ENCODE data around the gene ASCC3. TPM values are rescaled to one million over a fixed set of nuclear protein-coding genes. Genes with fewer than 3 reads are reported as not detected.

The ASCC3 gene
- polyA plus RNA-seq, 2 of the 4 experiments (the other 2 are of a cell fraction), result 17.4 to 35.3 TPM

DNA sequence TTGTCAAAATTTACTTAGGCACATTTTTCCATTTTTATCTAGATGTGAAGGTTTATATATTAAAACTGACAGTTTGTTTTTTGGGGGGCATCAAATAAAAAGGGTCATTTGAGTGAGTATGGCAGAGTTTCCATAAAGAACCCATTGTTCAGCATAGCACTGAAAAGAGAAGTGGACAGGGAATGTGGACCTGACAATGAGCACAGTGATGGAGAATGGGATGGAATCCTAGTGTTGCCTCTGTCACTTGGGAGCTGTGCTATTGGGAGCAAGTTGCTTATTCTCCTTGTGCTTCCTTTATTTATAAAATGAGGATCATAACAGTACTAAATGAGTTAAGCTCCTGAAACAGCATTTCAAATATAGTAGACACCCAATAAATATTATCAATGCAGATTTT lies 285.7 kb downstream of the ASCC3 start (continued):
- TF ChIP-seq, protein P1, sequence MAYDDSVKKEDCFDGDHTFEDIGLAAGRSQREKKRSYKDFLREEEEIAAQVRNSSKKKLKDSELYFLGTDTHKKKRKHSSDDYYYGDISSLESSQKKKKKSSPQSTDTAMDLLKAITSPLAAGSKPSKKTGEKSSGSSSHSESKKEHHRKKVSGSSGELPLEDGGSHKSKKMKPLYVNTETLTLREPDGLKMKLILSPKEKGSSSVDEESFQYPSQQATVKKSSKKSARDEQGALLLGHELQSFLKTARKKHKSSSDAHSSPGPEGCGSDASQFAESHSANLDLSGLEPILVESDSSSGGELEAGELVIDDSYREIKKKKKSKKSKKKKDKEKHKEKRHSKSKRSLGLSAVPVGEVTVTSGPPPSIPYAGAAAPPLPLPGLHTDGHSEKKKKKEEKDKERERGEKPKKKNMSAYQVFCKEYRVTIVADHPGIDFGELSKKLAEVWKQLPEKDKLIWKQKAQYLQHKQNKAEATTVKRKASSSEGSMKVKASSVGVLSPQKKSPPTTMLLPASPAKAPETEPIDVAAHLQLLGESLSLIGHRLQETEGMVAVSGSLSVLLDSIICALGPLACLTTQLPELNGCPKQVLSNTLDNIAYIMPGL (CRISPR knock-in tag; IDR thresholded peaks at IDR 0.05; ENCODE audit: borderline replicate concordance), result no peak
- TF ChIP-seq ZC3H11A (IDR thresholded peaks at IDR 0.05) (no peak), CBX8 (IDR thresholded peaks at IDR 0.05) (no peak), FOSB (CRISPR knock-in tag; IDR thresholded peaks at IDR 0.05) (no peak), SMC3 (IDR thresholded peaks at IDR 0.05) (no peak), RFX5 (IDR thresholded peaks at IDR 0.05) (no peak), FOSL2 (IDR thresholded peaks at IDR 0.05) (no peak), FOSL2 (CRISPR knock-in tag; IDR thresholded peaks at IDR 0.05) (no peak)
- TF ChIP-seq, protein P2, sequence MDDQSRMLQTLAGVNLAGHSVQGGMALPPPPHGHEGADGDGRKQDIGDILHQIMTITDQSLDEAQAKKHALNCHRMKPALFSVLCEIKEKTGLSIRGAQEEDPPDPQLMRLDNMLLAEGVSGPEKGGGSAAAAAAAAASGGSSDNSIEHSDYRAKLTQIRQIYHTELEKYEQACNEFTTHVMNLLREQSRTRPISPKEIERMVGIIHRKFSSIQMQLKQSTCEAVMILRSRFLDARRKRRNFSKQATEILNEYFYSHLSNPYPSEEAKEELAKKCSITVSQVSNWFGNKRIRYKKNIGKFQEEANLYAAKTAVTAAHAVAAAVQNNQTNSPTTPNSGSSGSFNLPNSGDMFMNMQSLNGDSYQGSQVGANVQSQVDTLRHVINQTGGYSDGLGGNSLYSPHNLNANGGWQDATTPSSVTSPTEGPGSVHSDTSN (IDR thresholded peaks at IDR 0.05), result no peak

DNA sequence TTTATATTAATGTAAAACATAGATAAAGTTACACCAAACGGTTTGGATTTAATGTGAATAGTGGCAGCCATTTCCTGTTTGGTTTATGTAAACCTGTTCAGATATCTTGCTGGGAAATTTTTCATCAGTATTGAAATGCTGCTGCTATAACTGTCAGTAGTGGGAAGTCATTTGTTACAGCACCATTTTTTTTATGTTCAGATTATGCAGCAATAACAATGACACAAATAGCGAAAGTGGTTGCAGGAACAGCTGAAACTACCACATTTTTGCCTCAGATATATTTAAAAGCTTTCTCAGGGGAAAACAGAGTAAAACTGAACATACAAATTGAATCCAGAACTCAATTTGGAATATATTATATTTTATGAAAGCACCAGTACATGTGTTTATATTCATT lies 287.6 kb downstream of the ASCC3 start:
- Histone ChIP-seq H3K4me3 (no peak overlapping the region), H3K4me1 (no peaks in the 10 kb centered on the region), H3K4me2 (no peak overlapping the region), H3K9me3 (no peaks in the 10 kb centered on the region), H3K27ac (no peak overlapping the region)
- ChIA-PET CTCF (no interaction called here), POLR2A (no interaction called here)
- DNase-seq (ENCODE audit: low read depth in 1 of 2, low spot score in 1 of 2) (no peak), FAIRE-seq (no peak), ATAC-seq (no peak)
- TF ChIP-seq HDAC2 (IDR thresholded peaks at IDR 0.05) (no peak), ZFP36 (IDR thresholded peaks at IDR 0.05; ENCODE audit: borderline replicate concordance, partially characterized antibody) (no peak), KDM5A (IDR thresholded peaks at IDR 0.05) (no peak), HOXB5 (CRISPR knock-in tag; IDR thresholded peaks at IDR 0.05) (no peak), RAD21 (conservative IDR thresholded peaks at IDR 0.05 in 1 of 2, IDR thresholded peaks at IDR 0.05 in 1 of 2) (no peak), CBX2 (IDR thresholded peaks at IDR 0.05; ENCODE audit: borderline replicate concordance, low read depth) (no peak), FOSL2 (IDR thresholded peaks at IDR 0.05) (no peak), FOSL2 (CRISPR knock-in tag; IDR thresholded peaks at IDR 0.05) (no peak), SREBF2 (IDR thresholded peaks at IDR 0.05) (no peak), ZC3H11A (IDR thresholded peaks at IDR 0.05) (no peak), JUN (IDR thresholded peaks at IDR 0.05) (no peak), MAFK (IDR thresholded peaks at IDR 0.05; ENCODE audit: partially characterized antibody) (no peak), RFX5 (IDR thresholded peaks at IDR 0.05) (no peak), EHMT2 (IDR thresholded peaks at IDR 0.05; ENCODE audit: low read depth) (no peak), CEBPB (IDR thresholded peaks at IDR 0.05) (no peak)
- TF ChIP-seq, protein P3, sequence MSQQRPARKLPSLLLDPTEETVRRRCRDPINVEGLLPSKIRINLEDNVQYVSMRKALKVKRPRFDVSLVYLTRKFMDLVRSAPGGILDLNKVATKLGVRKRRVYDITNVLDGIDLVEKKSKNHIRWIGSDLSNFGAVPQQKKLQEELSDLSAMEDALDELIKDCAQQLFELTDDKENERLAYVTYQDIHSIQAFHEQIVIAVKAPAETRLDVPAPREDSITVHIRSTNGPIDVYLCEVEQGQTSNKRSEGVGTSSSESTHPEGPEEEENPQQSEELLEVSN (IDR thresholded peaks at IDR 0.05; ENCODE audit: borderline replicate concordance, low read depth), result no peak
- TF ChIP-seq, protein P4, sequence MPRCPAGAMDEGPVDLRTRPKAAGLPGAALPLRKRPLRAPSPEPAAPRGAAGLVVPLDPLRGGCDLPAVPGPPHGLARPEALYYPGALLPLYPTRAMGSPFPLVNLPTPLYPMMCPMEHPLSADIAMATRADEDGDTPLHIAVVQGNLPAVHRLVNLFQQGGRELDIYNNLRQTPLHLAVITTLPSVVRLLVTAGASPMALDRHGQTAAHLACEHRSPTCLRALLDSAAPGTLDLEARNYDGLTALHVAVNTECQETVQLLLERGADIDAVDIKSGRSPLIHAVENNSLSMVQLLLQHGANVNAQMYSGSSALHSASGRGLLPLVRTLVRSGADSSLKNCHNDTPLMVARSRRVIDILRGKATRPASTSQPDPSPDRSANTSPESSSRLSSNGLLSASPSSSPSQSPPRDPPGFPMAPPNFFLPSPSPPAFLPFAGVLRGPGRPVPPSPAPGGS (IDR thresholded peaks at IDR 0.05), result no peak
- TF ChIP-seq, protein P5, sequence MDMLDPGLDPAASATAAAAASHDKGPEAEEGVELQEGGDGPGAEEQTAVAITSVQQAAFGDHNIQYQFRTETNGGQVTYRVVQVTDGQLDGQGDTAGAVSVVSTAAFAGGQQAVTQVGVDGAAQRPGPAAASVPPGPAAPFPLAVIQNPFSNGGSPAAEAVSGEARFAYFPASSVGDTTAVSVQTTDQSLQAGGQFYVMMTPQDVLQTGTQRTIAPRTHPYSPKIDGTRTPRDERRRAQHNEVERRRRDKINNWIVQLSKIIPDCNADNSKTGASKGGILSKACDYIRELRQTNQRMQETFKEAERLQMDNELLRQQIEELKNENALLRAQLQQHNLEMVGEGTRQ (IDR thresholded peaks at IDR 0.05), result no peak
- 87% methylated on average over 2 of the region's 2 CpGs for WGBS (ENCODE audit: missing lambda C conversion rate)
